ENCODE data around the gene SLC4A1AP. TPM values are rescaled to one million over a fixed set of nuclear protein-coding genes. Genes with fewer than 3 reads are reported as not detected.

The SLC4A1AP gene
- total and polyA plus RNA-seq, 2 of the 13 experiments (the other 11 are each of a cell fraction or from before 2014, with no cell fraction given): 15.3 to 44.6 TPM

DNA sequence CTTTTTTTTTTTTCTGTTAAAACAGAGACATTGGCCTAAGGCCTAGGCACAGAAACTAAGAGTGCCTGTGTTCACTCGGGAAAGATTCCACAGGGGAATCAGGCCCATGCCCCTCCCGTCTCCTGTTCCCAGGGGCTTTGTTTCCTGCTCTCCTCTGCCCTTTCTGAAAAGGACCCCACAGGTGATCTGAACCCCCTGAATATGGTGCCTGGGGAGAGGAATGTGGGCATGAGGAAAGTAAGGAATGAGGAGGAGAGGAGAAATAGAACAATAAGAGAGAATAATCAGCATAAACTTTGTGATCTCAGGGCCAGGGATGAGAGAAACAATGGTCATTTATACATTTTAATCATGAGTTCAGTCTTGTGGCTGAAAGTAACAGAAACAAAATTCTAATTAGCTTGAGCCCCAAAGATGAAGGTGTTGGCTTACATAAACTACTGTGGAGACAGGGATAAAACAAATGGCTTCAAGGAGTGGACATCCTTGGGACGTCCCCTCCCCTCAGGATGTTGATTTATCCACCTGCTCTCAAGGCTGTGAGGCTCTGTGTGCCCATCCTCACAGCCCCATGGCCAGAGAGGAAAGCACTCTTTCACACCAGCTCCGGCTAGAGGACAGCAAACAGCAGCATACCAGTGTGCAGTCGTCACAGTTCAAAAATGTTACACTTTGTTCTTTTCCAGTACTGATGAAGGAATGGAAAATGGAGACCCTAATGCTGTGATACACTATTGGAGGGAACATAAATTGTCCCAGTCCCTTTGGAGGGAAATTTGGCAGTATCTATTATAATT, 61.4 kb downstream of the SLC4A1AP start (continued):
- TF ChIP-seq ZFP37 (CRISPR knock-in tag; IDR thresholded peaks at IDR 0.05; ENCODE audit: borderline replicate concordance): 0 out of 2 replicates have a peak, but pooled peaks have one; percentile 26
- TF ChIP-seq TGIF2 (CRISPR knock-in tag; IDR thresholded peaks at IDR 0.05): no peak
- no peak for TF ChIP-seq HHEX (CRISPR knock-in tag; IDR thresholded peaks at IDR 0.05)
- TF ChIP-seq, protein P1, sequence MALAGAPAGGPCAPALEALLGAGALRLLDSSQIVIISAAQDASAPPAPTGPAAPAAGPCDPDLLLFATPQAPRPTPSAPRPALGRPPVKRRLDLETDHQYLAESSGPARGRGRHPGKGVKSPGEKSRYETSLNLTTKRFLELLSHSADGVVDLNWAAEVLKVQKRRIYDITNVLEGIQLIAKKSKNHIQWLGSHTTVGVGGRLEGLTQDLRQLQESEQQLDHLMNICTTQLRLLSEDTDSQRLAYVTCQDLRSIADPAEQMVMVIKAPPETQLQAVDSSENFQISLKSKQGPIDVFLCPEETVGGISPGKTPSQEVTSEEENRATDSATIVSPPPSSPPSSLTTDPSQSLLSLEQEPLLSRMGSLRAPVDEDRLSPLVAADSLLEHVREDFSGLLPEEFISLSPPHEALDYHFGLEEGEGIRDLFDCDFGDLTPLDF (CRISPR knock-in tag; IDR thresholded peaks at IDR 0.05): no peak
- TF ChIP-seq HES4 (CRISPR knock-in tag; IDR thresholded peaks at IDR 0.05; ENCODE audit: borderline replicate concordance): no peak
- no peak for TF ChIP-seq ZC3H13 (CRISPR knock-in tag; IDR thresholded peaks at IDR 0.05)
- TF ChIP-seq KLF12 (CRISPR knock-in tag; IDR thresholded peaks at IDR 0.05; ENCODE audit: borderline replicate concordance): no peak
- no peak for TF ChIP-seq SOX13 (IDR thresholded peaks at IDR 0.05)
- peak in 1 of 2 experiments; percentile 75; a peak in 1 of 4 replicates for TF ChIP-seq SOX13 (CRISPR knock-in tag; conservative IDR thresholded peaks at IDR 0.05 in 1 of 2, IDR thresholded peaks at IDR 0.05 in 1 of 2)
- TF ChIP-seq, protein P2, sequence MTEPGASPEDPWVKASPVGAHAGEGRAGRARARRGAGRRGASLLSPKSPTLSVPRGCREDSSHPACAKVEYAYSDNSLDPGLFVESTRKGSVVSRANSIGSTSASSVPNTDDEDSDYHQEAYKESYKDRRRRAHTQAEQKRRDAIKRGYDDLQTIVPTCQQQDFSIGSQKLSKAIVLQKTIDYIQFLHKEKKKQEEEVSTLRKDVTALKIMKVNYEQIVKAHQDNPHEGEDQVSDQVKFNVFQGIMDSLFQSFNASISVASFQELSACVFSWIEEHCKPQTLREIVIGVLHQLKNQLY (CRISPR knock-in tag; IDR thresholded peaks at IDR 0.05): peak; percentile 61; the same call in 1 of the 2 replicates
- TF ChIP-seq NCOR1 (IDR thresholded peaks at IDR 0.05; ENCODE audit: borderline replicate concordance, low read length): no peak
- peak; percentile 85; the same call in 1 of the 2 replicates for TF ChIP-seq RXRB (CRISPR knock-in tag; IDR thresholded peaks at IDR 0.05; ENCODE audit: borderline replicate concordance)
- peak; percentile 81 for TF ChIP-seq FOXA3 (CRISPR knock-in tag; IDR thresholded peaks at IDR 0.05)
- TF ChIP-seq ARNT2 (CRISPR knock-in tag; IDR thresholded peaks at IDR 0.05; ENCODE audit: low read depth): no peak
- no peak for TF ChIP-seq ZNF333 (CRISPR knock-in tag; IDR thresholded peaks at IDR 0.05; ENCODE audit: borderline replicate concordance)
- TF ChIP-seq, protein P3, sequence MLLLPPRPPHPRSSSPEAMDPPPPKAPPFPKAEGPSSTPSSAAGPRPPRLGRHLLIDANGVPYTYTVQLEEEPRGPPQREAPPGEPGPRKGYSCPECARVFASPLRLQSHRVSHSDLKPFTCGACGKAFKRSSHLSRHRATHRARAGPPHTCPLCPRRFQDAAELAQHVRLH (CRISPR knock-in tag; IDR thresholded peaks at IDR 0.05; ENCODE audit: borderline replicate concordance, low read depth): peak; percentile 43; the same call in 1 of the 2 replicates
- TF ChIP-seq ZBTB7B (CRISPR knock-in tag; IDR thresholded peaks at IDR 0.05): peak; percentile 76; the same call in 1 of the 2 replicates
- 0 out of 2 replicates have a peak, but pooled peaks have one; percentile 44 for TF ChIP-seq ZKSCAN8 (CRISPR knock-in tag; IDR thresholded peaks at IDR 0.05; ENCODE audit: borderline replicate concordance)
- TF ChIP-seq POGZ (CRISPR knock-in tag; IDR thresholded peaks at IDR 0.05): peak; percentile 55; the same call in 1 of the 2 replicates
- TF ChIP-seq TP53 (CRISPR knock-in tag; conservative IDR thresholded peaks at IDR 0.05): no peak
- TF ChIP-seq, protein P4, sequence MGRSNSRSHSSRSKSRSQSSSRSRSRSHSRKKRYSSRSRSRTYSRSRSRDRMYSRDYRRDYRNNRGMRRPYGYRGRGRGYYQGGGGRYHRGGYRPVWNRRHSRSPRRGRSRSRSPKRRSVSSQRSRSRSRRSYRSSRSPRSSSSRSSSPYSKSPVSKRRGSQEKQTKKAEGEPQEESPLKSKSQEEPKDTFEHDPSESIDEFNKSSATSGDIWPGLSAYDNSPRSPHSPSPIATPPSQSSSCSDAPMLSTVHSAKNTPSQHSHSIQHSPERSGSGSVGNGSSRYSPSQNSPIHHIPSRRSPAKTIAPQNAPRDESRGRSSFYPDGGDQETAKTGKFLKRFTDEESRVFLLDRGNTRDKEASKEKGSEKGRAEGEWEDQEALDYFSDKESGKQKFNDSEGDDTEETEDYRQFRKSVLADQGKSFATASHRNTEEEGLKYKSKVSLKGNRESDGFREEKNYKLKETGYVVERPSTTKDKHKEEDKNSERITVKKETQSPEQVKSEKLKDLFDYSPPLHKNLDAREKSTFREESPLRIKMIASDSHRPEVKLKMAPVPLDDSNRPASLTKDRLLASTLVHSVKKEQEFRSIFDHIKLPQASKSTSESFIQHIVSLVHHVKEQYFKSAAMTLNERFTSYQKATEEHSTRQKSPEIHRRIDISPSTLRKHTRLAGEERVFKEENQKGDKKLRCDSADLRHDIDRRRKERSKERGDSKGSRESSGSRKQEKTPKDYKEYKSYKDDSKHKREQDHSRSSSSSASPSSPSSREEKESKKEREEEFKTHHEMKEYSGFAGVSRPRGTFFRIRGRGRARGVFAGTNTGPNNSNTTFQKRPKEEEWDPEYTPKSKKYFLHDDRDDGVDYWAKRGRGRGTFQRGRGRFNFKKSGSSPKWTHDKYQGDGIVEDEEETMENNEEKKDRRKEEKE (IDR thresholded peaks at IDR 0.05): no peak
- no peak for TF ChIP-seq DNMT3B (CRISPR knock-in tag; conservative IDR thresholded peaks at IDR 0.05)
- TF ChIP-seq SPEN (CRISPR knock-in tag; IDR thresholded peaks at IDR 0.05; ENCODE audit: low read depth): peak; percentile 54; the same call in 1 of the 2 replicates

Measured in HepG2 (cell line).